HG03575 (cell line): ENCODE data around the gene TNK1.

ENCODE experiments used
- ATAC-seq: cut with Tn5 transposase; IDR thresholded peaks from one replicate; pipeline ENCODE4 v1.9.1; 2021; ENCODE audit not compliant: unreplicated experiment, insufficient number of reproducible peaks, low FRiP score; ENCODE audit errors: extremely low read depth

The TNK1 gene

GRCh38 chr17:7425756-7426155 lies 44.9 kb downstream of the TNK1 start:
- ATAC-seq, result no peak

GRCh38 chr17:7426203-7426863 lies 45.4 kb downstream of the TNK1 start:
- ATAC-seq, result no peak

GRCh38 chr17:7426896-7427489 lies 46.1 kb downstream of the TNK1 start:
- no peak for ATAC-seq

GRCh38 chr17:7427549-7427948 lies 46.7 kb downstream of the TNK1 start:
- no peak for ATAC-seq

GRCh38 chr17:7428557-7428956 lies 47.7 kb downstream of the TNK1 start, which contains the start of gene SPEM3:
Gene SPEM3 (plus strand): TSS chr17:7428857. CDS start chr17:7428903, 46 bp downstream.
- ATAC-seq, result no peak

- ATAC-seq, result no peak
These were observed 48.8 kb downstream of the TNK1 start for GRCh38 chr17:7429722-7430121.

- no peak for ATAC-seq
These were observed 50.3 kb downstream of the TNK1 start for GRCh38 chr17:7431231-7431630.

- no peak for ATAC-seq
These were observed 51.4 kb downstream of the TNK1 start for GRCh38 chr17:7432296-7432695.

GRCh38 chr17:7435676-7436555 lies 55.0 kb downstream of the TNK1 start:
- ATAC-seq, result no peak

GRCh38 chr17:7436556-7437368 lies 55.9 kb downstream of the TNK1 start:
- ATAC-seq, result no peak

- no peak for ATAC-seq
These were observed 56.5 kb downstream of the TNK1 start for GRCh38 chr17:7437369-7437863.

- no peak for ATAC-seq
These were observed 57.2 kb downstream of the TNK1 start for GRCh38 chr17:7437950-7438614.

- ATAC-seq, result no peak
These were observed 58.0 kb downstream of the TNK1 start for GRCh38 chr17:7438656-7439460.
